HepG2 (cell line): Measurements from ENCODE around the gene ARHGEF12. TPM values are rescaled to one million over a fixed set of nuclear protein-coding genes. Genes with fewer than 3 reads are reported as not detected.

ENCODE experiments used
- ATAC-seq: fragments of 200-7000 bp; cut with Tn5 transposase; 3 replicates; pipeline ENCODE4 v1.9.1; 2020; ENCODE audit warnings: mild to moderate bottlenecking, moderate library complexity
- BruUV-seq: library from RNA; stranded (reverse); fragments of 400-500 nt; replicated peaks from 2 replicates; lab custom pipeline; 2021; lab: Mats Ljungman, UMichigan
- CTCF ChIA-PET: fragments of 300-600 bp; formaldehyde crosslinking; extraction: SDS; loops from one replicate; lab custom pipeline; 2021; ENCODE audit warnings: low total read pairs, inconsistent platforms, low intra/inter-chr PET ratio; lab: Yijun Ruan, JAX
- POLR2A ChIA-PET: fragments of 350-600 bp; sonication (Branson Sonifier 250); formaldehyde crosslinking; loops from one replicate; lab custom pipeline; 2020; ENCODE audit warnings: antibody characterized with exemption, inconsistent platforms; lab: Yijun Ruan, JAX
- DNase-seq: peaks from one replicate; pipeline ENCODE4 v3.0.0-alpha.2; 2015; ENCODE audit warnings: low spot score
- FAIRE-seq: peaks from 3 replicates; lab custom pipeline; 2011; peaks lifted over from hg19 to GRCh38; lab: Jason Lieb, UNC
- H2AFZ ChIP-seq: one replicate; pipeline ENCODE4 v1.6.1; 2011; ENCODE audit warnings: low read length, inconsistent platforms
- H3K27ac ChIP-seq: fragments of 300-600 bp; 3 replicates; pipeline ENCODE4 v1.8.0; 2011; ENCODE audit warnings: mixed run types, mild to moderate bottlenecking, mixed read lengths, low read length, inconsistent platforms; ENCODE audit not compliant: insufficient read depth; ENCODE audit errors: extremely low read length
- H3K27me3 ChIP-seq, 2 experiments: fragments of 200-600 bp in 1 of 2; 2 replicates in 1 of 2; 3 replicates in 1 of 2; pipeline versions ENCODE4 v1.6.0 to v1.8.0; 2011; ENCODE audit warnings: low read length in 2 of 2, mild to moderate bottlenecking in 2 of 2, moderate library complexity in 2 of 2, inconsistent platforms in 1 of 2; ENCODE audit not compliant: insufficient read depth in 2 of 2, control insufficient read depth in 1 of 2
- H3K36me3 ChIP-seq, 2 experiments: fragments of 200-600 bp in 1 of 2; replicated peaks in 1 of 2; 2 replicates in 1 of 2; 3 replicates in 1 of 2; pipeline versions ENCODE4 v1.5.1 to v1.8.0; 2011; ENCODE audit warnings: low read length in 2 of 2, inconsistent platforms in 1 of 2; ENCODE audit not compliant: insufficient read depth in 2 of 2, control insufficient read depth in 1 of 2
- H3K4me1 ChIP-seq: 2 replicates; pipeline ENCODE4 v1.5.1; 2012; ENCODE audit warnings: low read length, inconsistent platforms; ENCODE audit not compliant: insufficient read depth
- H3K4me2 ChIP-seq: 2 replicates; pipeline ENCODE4 v1.6.0; 2011; ENCODE audit warnings: low read depth, low read length, inconsistent platforms
- H3K4me3 ChIP-seq, 3 experiments: fragments of 200-600 bp in 1 of 3; sonication (generic), shearing (Covaris generic) in 1 of 3; replicated peaks in 1 of 3; 2 replicates each; pipeline ENCODE4 v1.5.1; 2011 to 2016; ENCODE audit warnings: low read length in 3 of 3, inconsistent platforms in 2 of 3, low read depth in 2 of 3, mild to moderate bottlenecking in 2 of 3, control low read depth in 1 of 3, mixed read lengths in 1 of 3; ENCODE audit not compliant: insufficient read depth in 1 of 3
- H3K79me2 ChIP-seq: one replicate; pipeline ENCODE4 v1.6.1; 2011; ENCODE audit warnings: low read length, inconsistent platforms; ENCODE audit not compliant: insufficient read depth
- H3K9ac ChIP-seq: 2 replicates; pipeline ENCODE4 v1.6.0; 2011; ENCODE audit warnings: mild to moderate bottlenecking, low read depth, low read length, inconsistent platforms; ENCODE audit not compliant: insufficient read depth
- H3K9me3 ChIP-seq: 2 replicates; pipeline ENCODE4 v1.5.1; 2012; ENCODE audit warnings: mild to moderate bottlenecking, low read length
- H4K20me1 ChIP-seq: 2 replicates; pipeline ENCODE4 v1.6.0; 2011; ENCODE audit warnings: inconsistent platforms, mild to moderate bottlenecking, low read length, moderate library complexity; ENCODE audit not compliant: insufficient read depth
- JUN ChIP-seq: sonication (generic); formaldehyde crosslinking; IDR thresholded peaks from 2 replicates; pipeline ENCODE4 v1.4.0; 2020; ENCODE audit warnings: mild to moderate bottlenecking, missing genetic modification reagents
- MAFK ChIP-seq, 2 experiments: IDR thresholded peaks in 1 of 2; conservative IDR thresholded peaks in 1 of 2; 2 replicates each; pipeline ENCODE4 v1.6.1; 2011; ENCODE audit warnings: improper control_type of control experiment in 2 of 2, low read length in 2 of 2
- MEF2D ChIP-seq: sonication (generic); formaldehyde crosslinking; IDR thresholded peaks from 2 replicates; pipeline ENCODE4 v1.5.1; 2020; ENCODE audit warnings: mild to moderate bottlenecking, missing genetic modification reagents
- NR2C2 ChIP-seq: sonication (generic); formaldehyde crosslinking; IDR thresholded peaks from 2 replicates; pipeline ENCODE4 v1.4.0; 2020; ENCODE audit warnings: missing genetic modification reagents, mild to moderate bottlenecking, moderate library complexity, borderline replicate concordance
- PAWR ChIP-seq: sonication (generic); formaldehyde crosslinking; IDR thresholded peaks from 2 replicates; pipeline ENCODE4 v1.4.0; 2020; ENCODE audit warnings: missing genetic modification reagents, mild to moderate bottlenecking, borderline replicate concordance
- REXO4 ChIP-seq: sonication (generic); formaldehyde crosslinking; IDR thresholded peaks from 2 replicates; pipeline ENCODE4 v1.8.0; 2022; ENCODE audit warnings: missing genetic modification reagents, mild to moderate bottlenecking, borderline replicate concordance
- SOX6 ChIP-seq, 2 experiments: fragments of 450-650 bp in 1 of 2; sonication (generic) in 1 of 2; formaldehyde crosslinking in 1 of 2; IDR thresholded peaks; 2 replicates each; pipeline versions ENCODE4 v1.4.0 to v1.6.1; 2017 to 2020; ENCODE audit warnings: antibody characterized with exemption in 1 of 2, mild to moderate bottlenecking in 1 of 2, missing genetic modification reagents in 1 of 2
- SP5 ChIP-seq: IDR thresholded peaks from 2 replicates; pipeline ENCODE4 v1.6.1; 2016; ENCODE audit warnings: low read depth, borderline replicate concordance
- ZNF34 ChIP-seq: sonication (generic); formaldehyde crosslinking; IDR thresholded peaks from 2 replicates; pipeline ENCODE4 v1.4.0; 2020; ENCODE audit warnings: mild to moderate bottlenecking, missing genetic modification reagents, borderline replicate concordance
- ZNF513 ChIP-seq: sonication (generic); formaldehyde crosslinking; conservative IDR thresholded peaks from 2 replicates; pipeline ENCODE4 v1.5.0; 2020; ENCODE audit warnings: missing genetic modification reagents
- ZNF577 ChIP-seq: sonication (generic); formaldehyde crosslinking; IDR thresholded peaks from 2 replicates; pipeline ENCODE4 v1.4.0; 2020; ENCODE audit warnings: mild to moderate bottlenecking, low read depth, missing genetic modification reagents, borderline replicate concordance
- ZNF589 ChIP-seq: sonication (generic); formaldehyde crosslinking; conservative IDR thresholded peaks from 2 replicates; pipeline ENCODE4 v1.8.0; 2022; ENCODE audit warnings: mild to moderate bottlenecking, moderate library complexity, missing genetic modification reagents
- ZNF674 ChIP-seq: sonication (generic); formaldehyde crosslinking; IDR thresholded peaks from 2 replicates; pipeline ENCODE4 v1.5.0; 2020; ENCODE audit warnings: low read depth, mild to moderate bottlenecking, missing genetic modification reagents
- ZNF850 ChIP-seq: sonication (generic); formaldehyde crosslinking; conservative IDR thresholded peaks from 2 replicates; pipeline ENCODE4 v1.9.0; 2021; ENCODE audit warnings: mild to moderate bottlenecking, missing genetic modification reagents
- ZNF878 ChIP-seq: sonication (generic); formaldehyde crosslinking; IDR thresholded peaks from 2 replicates; pipeline ENCODE4 v1.8.1; 2023; ENCODE audit warnings: mild to moderate bottlenecking, missing genetic modification reagents, moderate library complexity
- WGBS: methylation state at CpG from one replicate; pipeline ENCODE4 v1.1.6; 2017; ENCODE audit warnings: low lambda C conversion rate; 5-methylcytosine and 5-hydroxymethylcytosine counted together
- in situ Hi-C: cut with HindIII; loops from 2 replicates; pipeline ENCODE4 v1.10.0; 2017; ENCODE audit warnings: low pct_unique_long_range_greater_than_20kb; ENCODE audit not compliant: extremely low pct_ligation_motif_present
- intact Hi-C: fragments of 100-400 bp; cut with micrococcal nuclease; formaldehyde crosslinking; loops from one replicate; pipeline ENCODE4 v1.10.0; 2022; ENCODE audit not compliant: unreplicated experiment
- polyA plus RNA-seq, 8 experiments: library from polyadenylated mRNA; depleted of rRNA in 3 of 8; stranded (reverse) in 7 of 8; unstranded in 1 of 8; fragments of >200 nt; fragmentation: Illumina TruSeq in 4 of 8; extraction: Trizol in 4 of 8; gene quantifications; 2 replicates each; pipeline versions ENCODE4 v1.2.1 to v1.2.3, GENCODE V29; 2011 to 2016; ENCODE audit warnings: low read depth in 4 of 8, missing spikeins in 1 of 8, mixed read lengths in 1 of 8; ENCODE audit not compliant: insufficient read depth in 1 of 8
- total RNA-seq, 5 experiments: library from RNA; depleted of rRNA; stranded (reverse); fragments of >200 nt; fragmentation: Illumina TruSeq; extraction: Trizol; gene quantifications; 2 replicates each; pipeline ENCODE4 v1.2.3, GENCODE V29; 2016; ENCODE audit warnings: low read depth in 1 of 5
- TF ChIP-seq, protein P1 (sequence below): sonication (generic); formaldehyde crosslinking; IDR thresholded peaks from 2 replicates; pipeline ENCODE4 v1.4.0; 2020; ENCODE audit warnings: mild to moderate bottlenecking, missing genetic modification reagents
- TF ChIP-seq, protein P2 (sequence below): sonication (generic); formaldehyde crosslinking; IDR thresholded peaks from 2 replicates; pipeline ENCODE4 v1.4.0; 2020; ENCODE audit warnings: missing genetic modification reagents

The ARHGEF12 gene
- total and polyA plus RNA-seq, 2 of the 13 experiments (the other 11 are each of a cell fraction or from before 2014, with no cell fraction given), result 17.9 to 54.4 TPM

GRCh38 chr11:120327311-120327710 lies 8.9 kb upstream of the ARHGEF12 start (continued):
- TF ChIP-seq ZNF589, result no peak
- no peak for TF ChIP-seq SP5 (CRISPR knock-in tag)
- TF ChIP-seq PAWR (CRISPR knock-in tag), result no peak
- TF ChIP-seq ZNF850, result no peak

DNA sequence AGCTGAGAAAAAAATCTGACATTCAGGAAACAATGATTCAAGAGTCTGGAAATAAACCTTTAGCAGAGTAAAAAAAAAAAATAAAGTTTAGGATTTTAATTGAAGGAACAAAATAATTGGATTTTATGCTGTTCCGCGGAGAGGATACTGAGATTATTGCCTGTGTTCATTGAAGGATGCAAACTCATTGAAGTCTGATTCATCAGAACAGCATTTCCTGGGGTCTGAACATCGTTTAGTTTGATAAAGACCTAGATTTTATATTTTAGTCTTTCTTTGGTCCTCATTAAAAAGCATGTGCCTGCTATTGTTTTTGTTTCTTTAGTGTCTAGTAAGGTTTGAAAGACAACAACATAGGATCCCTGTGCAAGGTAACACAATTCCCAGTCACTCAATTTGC lies 6.7 kb upstream of the ARHGEF12 start:
- Histone ChIP-seq H3K4me1 (peaks cover 23% of the 10 kb centered on the region), H2AFZ (no peak overlapping the region), H4K20me1 (no peaks in the 10 kb centered on the region), H3K27ac (no peak overlapping the region), H3K36me3 (peaks cover 0 to 2% of the 10 kb centered on the region in 2 experiments; a peak in 2 of 5 replicates), H3K4me2 (no peak overlapping the region), H3K79me2 (no peaks in the 10 kb centered on the region), H3K9me3 (no peaks in the 10 kb centered on the region), H3K27me3 (peaks cover 0 to 4% of the 10 kb centered on the region in 2 experiments; a peak in 2 of 5 replicates), H3K4me3 (no peak overlapping the region), H3K9ac (no peak overlapping the region)
- in situ Hi-C loops (no loop called here), intact Hi-C loops (no loop called here)
- no peak for ATAC-seq
- no peak for FAIRE-seq
- no peak for TF ChIP-seq MEF2D (CRISPR knock-in tag)
- TF ChIP-seq, protein P1, sequence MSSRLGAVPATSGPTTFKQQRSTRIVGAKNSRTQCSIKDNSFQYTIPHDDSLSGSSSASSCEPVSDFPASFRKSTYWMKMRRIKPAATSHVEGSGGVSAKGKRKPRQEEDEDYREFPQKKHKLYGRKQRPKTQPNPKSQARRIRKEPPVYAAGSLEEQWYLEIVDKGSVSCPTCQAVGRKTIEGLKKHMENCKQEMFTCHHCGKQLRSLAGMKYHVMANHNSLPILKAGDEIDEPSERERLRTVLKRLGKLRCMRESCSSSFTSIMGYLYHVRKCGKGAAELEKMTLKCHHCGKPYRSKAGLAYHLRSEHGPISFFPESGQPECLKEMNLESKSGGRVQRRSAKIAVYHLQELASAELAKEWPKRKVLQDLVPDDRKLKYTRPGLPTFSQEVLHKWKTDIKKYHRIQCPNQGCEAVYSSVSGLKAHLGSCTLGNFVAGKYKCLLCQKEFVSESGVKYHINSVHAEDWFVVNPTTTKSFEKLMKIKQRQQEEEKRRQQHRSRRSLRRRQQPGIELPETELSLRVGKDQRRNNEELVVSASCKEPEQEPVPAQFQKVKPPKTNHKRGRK (CRISPR knock-in tag), result no peak
- TF ChIP-seq REXO4 (CRISPR knock-in tag), result no peak
- TF ChIP-seq ZNF878 (CRISPR knock-in tag), result no peak
- no peak for TF ChIP-seq JUN
- no peak for TF ChIP-seq ZNF674 (CRISPR knock-in tag)
- TF ChIP-seq ZNF513 (CRISPR knock-in tag), result no peak
- no peak for TF ChIP-seq SOX6 (IDR thresholded peaks at IDR 0.05)
- TF ChIP-seq SOX6 (CRISPR knock-in tag; IDR thresholded peaks at IDR 0.05), result no peak
- no peak for TF ChIP-seq ZNF577 (CRISPR knock-in tag)
- no peak for TF ChIP-seq MAFK (conservative IDR thresholded peaks at IDR 0.05 in 1 of 2, IDR thresholded peaks at IDR 0.05 in 1 of 2; ENCODE audit: low read length in 2 of 2)
- TF ChIP-seq, protein P2, sequence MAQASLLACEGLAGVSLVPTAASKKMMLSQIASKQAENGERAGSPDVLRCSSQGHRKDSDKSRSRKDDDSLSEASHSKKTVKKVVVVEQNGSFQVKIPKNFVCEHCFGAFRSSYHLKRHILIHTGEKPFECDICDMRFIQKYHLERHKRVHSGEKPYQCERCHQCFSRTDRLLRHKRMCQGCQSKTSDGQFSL (CRISPR knock-in tag), result no peak
- TF ChIP-seq ZNF34 (CRISPR knock-in tag), result no peak
- TF ChIP-seq NR2C2, result no peak
- no peak for DNase-seq
- no TSS peak for BruUV-seq
- POLR2A ChIA-PET, result no interaction called here
- CTCF ChIA-PET, result no interaction called here
- 94% methylated on average over 3 of the region's 3 CpGs for WGBS
